HG02798 (cell line): ENCODE data around the gene OVAAL.
"Not testable (repeated sequence)": the region's sequence is repeated elsewhere in the genome, so short reads cannot be mapped to it uniquely, and the experiment has no call there.

Experiments used
- ATAC-seq: cut with Tn5 transposase; IDR thresholded peaks from one replicate; pipeline ENCODE4 v1.9.1; 2021; ENCODE audit warnings: mild to moderate bottlenecking; ENCODE audit not compliant: unreplicated experiment, poor library complexity

The OVAAL gene

GRCh38 chr1:180539136-180539535 is 19.6 kb upstream of the OVAAL start:
- no peak for ATAC-seq

GRCh38 chr1:180540697-180541594 is 17.8 kb upstream of the OVAAL start:
- ATAC-seq = no peak

- ATAC-seq = no peak
These were observed 16.5 kb upstream of the OVAAL start for GRCh38 chr1:180542113-180542837.

- ATAC-seq = no peak
These were observed 16.0 kb upstream of the OVAAL start for GRCh38 chr1:180542838-180543145.

GRCh38 chr1:180544050-180544449 is 14.7 kb upstream of the OVAAL start:
- no peak for ATAC-seq

- ATAC-seq = no peak
These were observed 12.8 kb upstream of the OVAAL start for GRCh38 chr1:180545991-180546390.

GRCh38 chr1:180548686-180549317 is 10.0 kb upstream of the OVAAL start:
- no peak for ATAC-seq

GRCh38 chr1:180549770-180550169 is 9.0 kb upstream of the OVAAL start:
- not testable (repeated sequence) for ATAC-seq

GRCh38 chr1:180550241-180550640 is 8.5 kb upstream of the OVAAL start:
- no peak for ATAC-seq

- ATAC-seq = no peak
These were observed 6.8 kb upstream of the OVAAL start for GRCh38 chr1:180551997-180552396.

GRCh38 chr1:180553046-180553445 is 5.7 kb upstream of the OVAAL start:
- ATAC-seq = not testable (repeated sequence)

GRCh38 chr1:180555411-180555810 is 3.4 kb upstream of the OVAAL start:
- ATAC-seq = no peak

- ATAC-seq = no peak
These were observed 1.6 kb downstream of the OVAAL start for GRCh38 chr1:180560200-180560867.

GRCh38 chr1:180560868-180561600 is 2.3 kb downstream of the OVAAL start:
- ATAC-seq = no peak

GRCh38 chr1:180562640-180563025 is 3.9 kb downstream of the OVAAL start:
- ATAC-seq = no peak

- no peak for ATAC-seq
These were observed 4.5 kb downstream of the OVAAL start for GRCh38 chr1:180563026-180563827.

GRCh38 chr1:180565121-180565871 is 6.5 kb downstream of the OVAAL start:
- ATAC-seq = no peak

- no peak for ATAC-seq
These were observed 7.3 kb downstream of the OVAAL start for GRCh38 chr1:180566026-180566425.

- ATAC-seq = no peak
These were observed 7.7 kb downstream of the OVAAL start for GRCh38 chr1:180566495-180566894.
